Natural killer cell treated with Interleukin-12 subunit alpha and Interleukin-12 subunit beta and Interleukin-15 and Interleukin-18, amount 100 ng/mL, for 72 hours (primary cell): ENCODE data around the gene HOXB4. TPM values are rescaled to one million over a fixed set of nuclear protein-coding genes. Genes with fewer than 3 reads are reported as not detected.

Source experiments
- ATAC-seq, 2 donors: fragments of 150-1000 bp; cut with Tn5 transposase in 1 of 2; sonication (Bioruptor Pico), chemical (Tn5 transposase) in 1 of 2; 2 replicates each; pipeline ENCODE4 v1.10.0; 2021
- DNase-seq: peaks from one replicate; pipeline ENCODE4 v3.0.0; 2022; ENCODE audit warnings: low spot score
- H3K27ac Mint-ChIP-seq, 2 donors: 1 replicate in 1 of 2; 2 replicates in 1 of 2; pipeline ENCODE4 v1.8.0; 2022; ENCODE audit warnings: mixed read lengths in 2 of 2, mild to moderate bottlenecking in 1 of 2, moderate library complexity in 1 of 2
- H3K27me3 Mint-ChIP-seq, 2 donors: 1 replicate in 1 of 2; 2 replicates in 1 of 2; pipeline ENCODE4 v1.8.0; 2022; ENCODE audit warnings: mixed read lengths in 2 of 2
- H3K36me3 Mint-ChIP-seq: one replicate; pipeline ENCODE4 v1.8.0; 2022; ENCODE audit warnings: mixed read lengths
- H3K4me1 Mint-ChIP-seq, 2 donors: 1 replicate in 1 of 2; 2 replicates in 1 of 2; pipeline ENCODE4 v1.8.0; 2022; ENCODE audit warnings: low read depth in 2 of 2, mixed read lengths in 2 of 2, mild to moderate bottlenecking in 1 of 2
- H3K4me3 Mint-ChIP-seq: one replicate; pipeline ENCODE4 v1.8.0; 2022; ENCODE audit warnings: mixed read lengths
- H3K9me3 Mint-ChIP-seq: 2 replicates; pipeline ENCODE4 v1.8.0; 2022; ENCODE audit warnings: mixed read lengths
- total RNA-seq, 2 donors: library from RNA; stranded (reverse); gene quantifications; one replicate each; pipeline ENCODE4 v1.2.3, GENCODE V29; 2022

HOXB4 gene
- total RNA-seq, 2 donors from 2014 or later = 6.9 to 8.2 TPM

GRCh38 chr17:48618256-48618896 lies 40.2 kb upstream of the HOXB4 start:
- Mint-ChIP-seq H3K4me1 (peaks cover 30 to 38% of the 10 kb centered on the region in 2 donors), H3K9me3 (no peaks in the 10 kb centered on the region), H3K27ac (peak overlapping the region; percentile 33 to 57), H3K4me3 (peak overlapping the region; percentile 65), H3K27me3 (peaks cover 67 to 93% of the 10 kb centered on the region in 2 donors), H3K36me3 (no peaks in the 10 kb centered on the region)
- DNase-seq (peak; percentile 85), ATAC-seq (peak; percentile 82 to 83)

- DNase-seq = no peak
- Mint-ChIP-seq H3K27ac (no peak overlapping the region), H3K9me3 (no peaks in the 10 kb centered on the region), H3K4me3 (peak overlapping the region; percentile 23), H3K4me1 (peaks cover 34 to 44% of the 10 kb centered on the region in 2 donors), H3K27me3 (peaks cover 62 to 89% of the 10 kb centered on the region in 2 donors), H3K36me3 (no peaks in the 10 kb centered on the region)
- ATAC-seq = no peak
Measured at GRCh38 chr17:48617471-48618255, 39.5 kb upstream of the HOXB4 start.

- no peak for ATAC-seq
- no peak for DNase-seq
- peak overlapping the region; percentile 23 for H3K4me3 Mint-ChIP-seq
- H3K36me3 Mint-ChIP-seq = no peaks in the 10 kb centered on the region
- H3K27ac Mint-ChIP-seq = peak overlapping the region; percentile 10 to 29
- peaks cover 61 to 81% of the 10 kb centered on the region in 2 donors for H3K27me3 Mint-ChIP-seq
- no peaks in the 10 kb centered on the region for H3K9me3 Mint-ChIP-seq
- peaks cover 39 to 49% of the 10 kb centered on the region in 2 donors for H3K4me1 Mint-ChIP-seq
Measured at GRCh38 chr17:48616717-48617470, 38.7 kb upstream of the HOXB4 start.

DNA sequence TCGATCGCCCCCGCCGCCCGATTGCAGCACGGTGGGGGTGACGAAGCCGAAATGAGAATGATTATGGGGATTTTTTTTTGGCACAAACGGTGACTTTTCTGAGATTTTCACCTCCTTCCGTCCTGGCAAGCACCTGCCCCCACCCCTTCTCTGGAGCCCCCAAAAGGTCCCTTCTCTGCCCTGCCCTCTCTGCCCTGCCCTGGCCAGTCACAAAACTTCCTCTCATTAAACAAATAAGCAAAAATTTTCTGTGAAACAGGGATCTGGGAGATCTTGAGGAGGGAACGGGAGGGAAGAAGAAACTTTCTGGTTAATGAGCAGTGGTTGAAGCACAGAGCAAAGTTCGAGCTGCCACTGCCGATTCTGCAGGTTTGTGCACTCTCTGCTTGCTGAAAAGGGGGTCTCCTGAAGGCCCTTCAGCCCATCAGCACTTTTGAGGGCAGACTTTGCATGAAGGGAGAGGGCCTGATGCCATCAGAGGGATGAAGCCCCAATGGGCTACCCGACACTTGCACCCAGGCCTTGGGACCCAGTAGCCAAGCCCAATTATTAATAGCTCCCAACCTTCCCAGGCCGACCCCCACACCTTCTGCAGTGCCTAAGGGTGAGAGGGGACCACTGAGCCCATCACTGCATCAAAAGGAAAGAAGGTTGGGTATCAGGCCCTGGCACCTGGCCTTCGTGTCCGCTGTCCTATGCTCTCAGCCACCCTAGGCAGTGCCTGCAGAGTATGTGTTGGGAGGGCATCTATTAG lies 38.0 kb upstream of the HOXB4 start:
- ATAC-seq = no peak
- H3K27ac Mint-ChIP-seq = peak overlapping the region in 1 of 2 donors; percentile 29
- no peaks in the 10 kb centered on the region for H3K36me3 Mint-ChIP-seq
- no peak for DNase-seq
- peak overlapping the region; percentile 23 for H3K4me3 Mint-ChIP-seq
- no peaks in the 10 kb centered on the region for H3K9me3 Mint-ChIP-seq
- peaks cover 45 to 57% of the 10 kb centered on the region in 2 donors for H3K4me1 Mint-ChIP-seq
- H3K27me3 Mint-ChIP-seq = peaks cover 56 to 74% of the 10 kb centered on the region in 2 donors

DNA sequence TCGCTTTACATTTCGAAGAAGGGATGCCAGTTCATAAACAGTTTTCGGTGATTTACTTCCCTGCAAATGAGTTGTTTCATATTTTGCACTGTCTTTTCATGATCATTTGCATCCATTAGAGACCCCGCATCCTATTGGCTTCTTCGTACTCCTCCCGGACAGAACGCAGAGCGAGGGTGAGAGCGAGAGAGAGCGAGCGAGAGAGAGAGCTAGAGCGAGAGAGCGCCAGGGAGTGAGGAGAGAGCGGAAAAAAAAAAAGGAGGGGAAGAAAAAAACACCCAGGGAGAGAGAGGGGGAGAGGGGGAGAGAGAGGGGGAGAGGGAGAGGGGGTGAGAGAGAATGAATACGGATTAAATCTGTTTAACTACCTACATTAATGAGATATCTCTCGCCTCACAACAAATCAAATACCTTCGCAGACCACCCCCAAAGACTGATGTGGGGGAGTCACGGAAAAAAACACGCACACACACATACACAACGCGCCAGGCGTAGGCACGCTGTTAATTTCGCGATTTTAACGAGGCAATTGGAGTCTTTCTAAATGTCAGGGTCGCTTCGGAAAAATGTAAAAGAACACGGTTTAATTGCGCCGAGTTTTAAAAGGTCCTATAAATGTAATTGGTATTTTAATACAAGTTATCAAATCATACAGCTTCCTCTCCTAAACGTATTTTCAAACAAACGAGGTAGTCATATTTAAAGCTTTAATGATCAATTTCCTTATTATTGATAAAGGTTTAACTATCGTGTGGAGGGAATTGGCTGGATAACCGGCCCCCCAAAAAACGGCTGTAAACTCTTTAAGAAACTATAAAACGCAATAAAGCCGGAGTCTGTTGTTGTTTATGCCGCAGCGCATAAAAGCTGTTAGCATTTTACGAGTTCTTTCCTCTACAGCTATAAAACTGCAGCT lies 37.2 kb upstream of the HOXB4 start, which contains the start of gene HOXB8:
Gene HOXB8 (minus strand): TSS at position 246 of the 916 bp plus-strand sequence. CDS start 588 bp downstream, outside the sequence.
- H3K27me3 Mint-ChIP-seq = peaks cover 50 to 67% of the 10 kb centered on the region in 2 donors
- no peaks in the 10 kb centered on the region for H3K9me3 Mint-ChIP-seq
- H3K27ac Mint-ChIP-seq = peak within 1 kb of the TSS in 1 of 2 donors; percentile 13
- peak within 1 kb of the TSS; percentile 85 for H3K4me3 Mint-ChIP-seq
- peaks cover 49 to 62% of the 10 kb centered on the region in 2 donors for H3K4me1 Mint-ChIP-seq
- H3K36me3 Mint-ChIP-seq = no peaks in the 10 kb centered on the region
- DNase-seq = no peak
- no peak for ATAC-seq

DNA sequence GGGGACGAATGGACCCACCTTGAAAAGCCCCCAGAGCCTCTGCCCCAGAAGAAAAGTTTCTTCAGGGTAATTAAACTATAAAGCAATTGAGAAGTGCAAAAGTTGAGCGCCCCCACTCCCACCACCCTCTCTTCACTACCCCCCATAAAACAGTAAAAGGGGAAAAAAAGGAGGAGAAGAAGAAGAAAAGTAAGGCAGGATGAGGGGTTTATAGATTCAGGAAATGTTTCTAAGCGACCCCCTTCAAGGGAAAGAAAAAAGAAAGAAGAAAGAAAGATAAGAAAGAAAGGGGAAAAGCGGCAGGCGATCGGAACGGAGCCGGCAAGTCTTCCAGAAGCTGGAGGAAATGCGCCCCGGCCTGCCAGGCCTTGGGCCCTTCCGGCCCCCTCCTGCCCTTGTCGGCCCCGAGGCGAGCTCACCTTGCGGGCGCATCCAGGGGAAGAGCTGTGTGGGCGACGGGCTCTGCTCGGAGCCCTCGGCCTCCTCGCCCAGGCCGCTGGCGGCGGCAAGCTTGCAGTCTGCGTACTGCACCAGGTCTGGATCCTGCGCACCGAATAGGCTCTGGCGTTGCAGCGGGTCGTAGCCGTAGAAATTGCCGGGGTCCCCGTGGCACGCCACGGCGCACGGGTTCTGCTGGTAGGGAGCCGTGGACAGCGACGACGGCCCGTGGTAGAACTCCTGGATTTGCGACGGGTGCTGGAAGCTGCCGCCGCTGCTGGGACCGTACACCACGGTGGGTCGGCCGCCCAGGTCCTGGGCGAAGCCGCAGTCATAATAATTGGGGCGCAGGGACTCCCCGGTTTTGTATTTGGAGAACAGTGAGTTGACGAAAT lies 35.9 kb upstream of the HOXB4 start:
- Mint-ChIP-seq H3K4me3 (peak overlapping the region; percentile 85), H3K27me3 (peaks cover 46 to 57% of the 10 kb centered on the region in 2 donors), H3K4me1 (peaks cover 50 to 57% of the 10 kb centered on the region in 2 donors), H3K9me3 (no peaks in the 10 kb centered on the region), H3K27ac (peak overlapping the region in 1 of 2 donors; percentile 53), H3K36me3 (no peaks in the 10 kb centered on the region)
- ATAC-seq = no peak
- DNase-seq = no peak

GRCh38 chr17:48612854-48613691 lies 34.9 kb upstream of the HOXB4 start:
- Mint-ChIP-seq H3K9me3 (no peaks in the 10 kb centered on the region), H3K27ac (peak overlapping the region; percentile 53 to 86), H3K4me1 (peaks cover 47 to 49% of the 10 kb centered on the region in 2 donors)

DNA sequence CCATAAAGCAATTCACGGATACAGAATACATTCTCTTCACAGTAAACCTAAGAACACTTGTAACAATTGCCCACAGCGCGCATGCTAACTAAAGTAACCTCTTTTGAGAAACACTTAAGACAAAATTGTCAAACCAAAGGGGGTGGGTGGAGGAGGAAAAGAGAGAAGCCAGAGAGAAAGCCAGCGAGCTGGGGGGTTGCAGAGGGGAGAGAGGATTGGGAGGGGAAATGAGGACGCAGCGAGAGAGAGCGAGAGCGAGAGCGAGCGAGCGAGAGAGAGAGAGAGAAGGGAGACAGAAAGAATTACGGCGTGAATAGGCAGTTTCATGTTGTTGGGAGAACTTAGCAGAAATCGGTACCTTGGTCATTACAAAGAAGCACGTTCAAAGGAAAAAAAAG lies 34.3 kb upstream of the HOXB4 start:
- H3K27me3 Mint-ChIP-seq = peaks cover 46 to 47% of the 10 kb centered on the region in 2 donors
- peak overlapping the region; percentile 85 for H3K4me3 Mint-ChIP-seq
- no peak for DNase-seq
- no peak for ATAC-seq
- H3K4me1 Mint-ChIP-seq = peaks cover 45 to 48% of the 10 kb centered on the region in 2 donors
- no peaks in the 10 kb centered on the region for H3K9me3 Mint-ChIP-seq
- peak overlapping the region; percentile 17 to 86 for H3K27ac Mint-ChIP-seq
- no peaks in the 10 kb centered on the region for H3K36me3 Mint-ChIP-seq

More at GRCh38 chr17:48612854-48613691, 34.9 kb upstream of the HOXB4 start:
- Mint-ChIP-seq H3K36me3 (no peaks in the 10 kb centered on the region), H3K4me3 (peak overlapping the region; percentile 85), H3K27me3 (peaks cover 46 to 47% of the 10 kb centered on the region in 2 donors)
- ATAC-seq = peak; percentile 71 to 73
- no peak for DNase-seq

- Mint-ChIP-seq H3K4me1 (peaks cover 40 to 43% of the 10 kb centered on the region in 2 donors), H3K4me3 (peak overlapping the region; percentile 85), H3K27me3 (peaks cover 40 to 42% of the 10 kb centered on the region in 2 donors), H3K36me3 (no peaks in the 10 kb centered on the region), H3K9me3 (no peaks in the 10 kb centered on the region), H3K27ac (peak overlapping the region; percentile 81 to 94)
- peak in 1 of 2 donors; percentile 30 for ATAC-seq
- no peak for DNase-seq
Measured at GRCh38 chr17:48611681-48612455, 33.7 kb upstream of the HOXB4 start.

- DNase-seq = no peak
- peaks cover 36 to 37% of the 10 kb centered on the region in 2 donors for H3K27me3 Mint-ChIP-seq
- peak overlapping the region; percentile 81 to 94 for H3K27ac Mint-ChIP-seq
- no peaks in the 10 kb centered on the region for H3K9me3 Mint-ChIP-seq
- H3K4me3 Mint-ChIP-seq = peak overlapping the region; percentile 85
- peaks cover 37 to 41% of the 10 kb centered on the region in 2 donors for H3K4me1 Mint-ChIP-seq
- ATAC-seq = peak; percentile 8 to 29
- no peaks in the 10 kb centered on the region for H3K36me3 Mint-ChIP-seq
Measured at GRCh38 chr17:48611213-48611612, 33.1 kb upstream of the HOXB4 start.
